NCI-H2196 treated with DMSO at 0.1 percent for 48 hours (cell line): ENCODE measurements around the gene PPP6R3.

Source experiments
- DNase-seq: peaks from one replicate; lab custom pipeline; 2025; ENCODE audit not compliant: unreplicated experiment; lab: John Stamatoyannopoulos, UW

The PPP6R3 gene

GRCh38 chr11:68549789-68550484, 89.4 kb downstream of the PPP6R3 start:
- DNase-seq, result no peak

- DNase-seq, result no peak
Measured at GRCh38 chr11:68550485-68550817, 89.9 kb downstream of the PPP6R3 start.

GRCh38 chr11:68551223-68551622, 90.7 kb downstream of the PPP6R3 start:
- DNase-seq, result no peak

- no peak for DNase-seq
Measured at GRCh38 chr11:68551777-68552176, 91.2 kb downstream of the PPP6R3 start.

- DNase-seq, result no peak
Measured at GRCh38 chr11:68552542-68552941, 92.0 kb downstream of the PPP6R3 start.

- no peak for DNase-seq
Measured at GRCh38 chr11:68560216-68560615, 99.7 kb downstream of the PPP6R3 start.

- DNase-seq, result no peak
Measured at GRCh38 chr11:68563454-68563853, 102.9 kb downstream of the PPP6R3 start.

- no peak for DNase-seq
Measured at GRCh38 chr11:68564261-68564660, 103.7 kb downstream of the PPP6R3 start.

- no peak for DNase-seq
Measured at GRCh38 chr11:68565768-68566167, 105.2 kb downstream of the PPP6R3 start.

GRCh38 chr11:68567553-68567952, 107.0 kb downstream of the PPP6R3 start:
- DNase-seq, result no peak

GRCh38 chr11:68569357-68569756, 108.8 kb downstream of the PPP6R3 start:
- DNase-seq, result no peak

- DNase-seq, result no peak
Measured at GRCh38 chr11:68570691-68571090, 110.1 kb downstream of the PPP6R3 start.

GRCh38 chr11:68574308-68574707, 113.8 kb downstream of the PPP6R3 start:
- no peak for DNase-seq

- no peak for DNase-seq
Measured at GRCh38 chr11:68575025-68575665, 114.6 kb downstream of the PPP6R3 start.

GRCh38 chr11:68579455-68579854, 118.9 kb downstream of the PPP6R3 start:
- no peak for DNase-seq

- DNase-seq, result peak; percentile 37
Measured at GRCh38 chr11:68581439-68581838, 120.9 kb downstream of the PPP6R3 start.

- no peak for DNase-seq
Measured at GRCh38 chr11:68581901-68582300, 121.3 kb downstream of the PPP6R3 start.

GRCh38 chr11:68582416-68583040, 122.0 kb downstream of the PPP6R3 start:
- DNase-seq, result no peak

GRCh38 chr11:68583041-68583446, 122.5 kb downstream of the PPP6R3 start:
- no peak for DNase-seq

- DNase-seq, result no peak
Measured at GRCh38 chr11:68584097-68584496, 123.5 kb downstream of the PPP6R3 start.

- DNase-seq, result no peak
Measured at GRCh38 chr11:68584991-68585524, 124.5 kb downstream of the PPP6R3 start.

- DNase-seq, result no peak
Measured at GRCh38 chr11:68589547-68590216, 129.1 kb downstream of the PPP6R3 start.
